Hindlimb muscle (tissue), 1 donor: ENCODE measurements around the gene HNRNPA3. TPM values are rescaled to one million over a fixed set of nuclear protein-coding genes. Genes with fewer than 3 reads are reported as not detected.
"Not testable (repeated sequence)": the region's sequence is repeated elsewhere in the genome, so short reads cannot be mapped to it uniquely, and the experiment has no call there.

Source experiments
- DNase-seq: peaks from one replicate; pipeline ENCODE4 v3.0.0-alpha.2; 2013
- polyA plus RNA-seq: library from polyadenylated mRNA; unstranded; fragments of 120-200 nt; gene quantifications from one replicate; pipeline ENCODE4 v1.2.1, GENCODE V29; 2013; ENCODE audit not compliant: insufficient read length

The HNRNPA3 gene
- polyA plus RNA-seq, 1 donor: 290 TPM

GRCh38 chr2:177234267-177234666, 21.7 kb downstream of the HNRNPA3 start:
- DNase-seq: no peak

GRCh38 chr2:177235855-177236437, 23.4 kb downstream of the HNRNPA3 start:
- DNase-seq: no peak

- no peak for DNase-seq
Measured at GRCh38 chr2:177237932-177238331, 25.3 kb downstream of the HNRNPA3 start.

- DNase-seq: no peak
Measured at GRCh38 chr2:177239053-177239452, 26.5 kb downstream of the HNRNPA3 start.

DNA sequence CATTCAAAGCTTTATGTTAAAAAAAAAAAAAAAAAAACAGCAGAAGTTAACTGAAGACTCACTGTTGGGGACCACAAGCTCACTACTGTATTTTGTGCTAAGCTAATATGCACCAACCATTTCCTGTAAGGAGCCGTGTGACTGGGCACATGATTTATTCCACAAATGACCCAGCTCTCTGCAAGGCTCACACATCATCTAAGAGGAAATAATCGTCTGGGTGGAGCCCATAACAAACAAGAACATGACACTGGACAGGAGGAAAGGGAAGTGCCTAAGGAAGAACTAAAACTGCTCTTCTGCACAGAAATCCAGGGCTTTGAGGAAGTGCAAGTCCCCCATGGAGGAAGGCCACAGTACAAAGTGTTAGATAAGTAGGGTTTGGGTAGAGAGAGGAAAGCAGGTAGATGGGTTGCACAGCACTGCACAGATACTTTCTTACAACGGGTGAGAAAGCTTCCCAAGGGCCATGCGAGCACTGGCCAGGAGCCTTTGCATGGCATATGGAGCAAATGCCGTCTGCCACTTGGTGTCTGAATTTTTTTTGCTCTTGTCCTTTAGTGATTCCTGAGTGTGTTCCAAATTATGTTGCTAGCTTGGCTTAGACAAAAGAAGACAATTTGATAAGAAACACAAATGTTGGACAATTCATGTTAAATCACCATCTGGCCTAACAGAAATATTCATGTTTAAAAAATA, 27.5 kb downstream of the HNRNPA3 start:
- peak; percentile 52 for DNase-seq

DNA sequence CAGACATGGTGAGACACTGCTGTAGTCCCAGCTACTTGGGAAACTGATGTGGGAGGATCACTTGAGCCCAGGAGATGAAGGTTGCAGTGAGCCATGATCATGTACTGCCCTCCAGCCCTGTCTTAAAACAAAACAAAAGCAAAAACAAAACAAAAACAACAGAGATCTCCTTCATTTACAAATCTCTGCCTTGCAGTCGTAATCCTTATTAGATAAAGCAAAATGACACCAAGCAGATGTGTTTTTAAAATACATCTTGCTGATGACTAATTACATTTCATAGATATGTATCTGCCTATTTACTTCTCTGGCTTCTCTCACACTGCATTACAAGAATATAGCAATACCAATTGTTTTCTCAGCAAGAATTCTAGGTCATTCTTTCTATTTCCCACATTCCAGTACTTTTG, 29.1 kb downstream of the HNRNPA3 start:
- DNase-seq: no peak

DNA sequence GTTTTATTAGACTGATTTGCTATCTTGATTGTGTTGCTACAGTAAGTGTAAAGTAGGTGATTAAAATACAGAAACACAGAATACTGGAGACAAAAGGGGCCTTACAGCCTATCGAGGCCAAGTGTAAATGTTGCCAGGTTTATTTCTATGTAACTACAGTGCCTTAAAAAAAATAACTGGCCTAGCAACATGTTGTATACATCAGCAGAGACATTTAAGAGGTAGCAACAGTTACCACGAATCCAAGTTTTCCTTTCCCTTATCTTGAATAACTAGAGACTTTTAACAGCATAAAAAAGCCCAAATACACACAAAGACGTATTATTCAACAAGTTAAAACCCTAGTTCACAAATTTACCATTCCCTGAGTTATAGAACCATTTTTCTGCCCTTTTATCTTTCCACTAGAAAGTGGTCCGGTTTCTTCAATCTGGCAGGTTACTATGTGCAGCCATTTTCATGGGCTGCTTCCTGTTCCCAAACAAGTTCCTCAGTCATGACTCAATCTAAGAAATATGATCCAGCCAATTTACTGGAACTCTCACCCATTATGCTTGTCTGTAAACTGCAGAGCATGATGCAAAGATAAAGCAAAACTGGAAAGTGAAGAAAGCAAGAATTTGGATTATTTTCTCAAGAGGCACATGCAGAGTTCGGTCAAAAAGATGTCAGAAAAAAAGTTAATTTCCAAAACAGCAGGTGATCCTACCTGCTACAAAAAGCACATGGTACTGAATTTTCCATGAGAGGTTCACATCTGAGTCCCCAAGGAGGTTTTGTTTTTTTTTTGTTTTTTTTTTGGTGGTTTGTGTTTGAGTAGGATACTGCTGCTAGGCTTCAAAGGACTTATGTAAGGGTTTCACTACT, 29.8 kb downstream of the HNRNPA3 start:
- DNase-seq: peak; percentile 74

- no peak for DNase-seq
Measured at GRCh38 chr2:177243073-177243472, 30.5 kb downstream of the HNRNPA3 start.

DNA sequence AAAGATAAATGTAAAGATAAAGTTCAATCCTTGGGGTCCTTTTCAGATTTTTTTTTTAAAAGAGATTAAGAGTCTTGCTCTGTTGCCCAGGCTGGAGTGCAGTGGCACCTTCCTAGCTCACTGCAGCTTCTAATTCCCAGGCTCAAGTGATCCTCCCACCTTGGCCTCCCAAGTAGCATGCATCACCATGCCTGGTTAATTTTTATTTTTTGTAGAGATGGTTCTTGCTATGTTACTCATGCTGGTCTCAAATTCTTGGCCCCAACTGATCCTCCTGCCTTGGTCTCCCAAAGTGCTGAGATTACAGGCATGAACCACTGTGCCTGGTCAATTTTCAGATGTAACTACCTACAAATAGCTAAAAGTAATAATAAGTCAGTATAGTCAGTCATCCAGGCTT, 30.9 kb downstream of the HNRNPA3 start:
- DNase-seq: no peak

GRCh38 chr2:177244244-177244771, 31.7 kb downstream of the HNRNPA3 start:
- no peak for DNase-seq

DNA sequence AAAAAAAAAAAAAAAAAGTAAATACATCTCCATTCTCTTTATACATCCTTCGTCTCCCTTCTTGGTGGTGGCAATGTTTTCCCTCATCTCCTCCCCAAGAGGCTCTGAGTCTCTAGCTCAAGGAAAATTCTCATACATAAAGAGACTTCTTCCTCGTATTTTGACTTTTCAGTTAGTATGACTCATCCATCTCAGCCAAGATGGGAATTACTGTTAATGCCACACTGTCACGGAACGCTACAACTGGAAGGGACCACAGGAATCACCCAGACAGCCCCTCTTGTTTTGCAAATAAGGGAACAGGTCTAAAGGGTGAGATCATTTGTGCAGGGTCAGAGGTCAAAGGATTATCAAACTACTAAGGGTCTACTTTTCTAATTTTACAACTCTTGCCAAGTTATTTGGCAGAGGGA, 32.4 kb downstream of the HNRNPA3 start:
- DNase-seq: no peak

DNA sequence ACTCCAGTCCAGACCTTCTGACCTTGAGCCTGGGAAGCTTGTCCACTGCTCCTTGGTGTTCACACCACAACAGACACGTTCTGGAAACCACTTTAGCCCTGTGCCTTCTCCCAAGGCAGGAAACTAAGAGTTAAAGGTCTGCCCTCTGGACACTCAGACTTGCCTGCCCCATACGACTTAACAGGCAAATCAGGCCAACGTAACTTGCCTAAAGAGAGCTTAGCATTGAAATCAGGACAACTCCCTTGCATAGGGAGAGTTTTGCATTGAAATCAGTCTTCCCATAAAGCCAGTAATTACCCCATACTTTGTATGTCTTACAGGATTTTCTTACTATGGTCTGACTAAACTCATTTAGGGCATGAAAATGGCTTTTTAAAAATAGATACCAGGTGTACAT, 33.4 kb downstream of the HNRNPA3 start:
- DNase-seq: no peak

DNA sequence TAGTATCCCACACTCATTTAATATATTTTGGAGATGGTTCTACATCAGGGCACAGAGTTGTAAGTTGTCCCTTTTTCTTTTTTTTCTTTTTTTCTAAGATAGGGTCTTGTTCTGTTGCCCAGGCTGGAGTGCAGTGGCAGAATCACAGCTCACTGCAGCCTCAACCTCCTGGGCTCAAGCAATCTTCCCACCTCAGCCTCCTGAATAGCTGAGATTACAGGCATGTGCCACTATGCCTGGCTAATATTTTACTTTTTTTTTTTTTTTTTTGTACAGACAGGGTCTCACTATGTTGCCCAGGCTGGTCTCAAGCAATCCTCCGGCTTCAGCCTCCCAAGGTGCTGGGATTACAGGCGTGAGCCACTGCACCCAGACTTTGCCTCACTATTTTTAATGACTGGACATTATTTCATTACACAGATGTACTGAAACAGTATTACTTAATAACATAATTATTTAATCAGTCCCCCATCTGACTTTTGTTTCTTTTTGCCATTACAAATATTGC, 34.0 kb downstream of the HNRNPA3 start:
- not testable (repeated sequence) for DNase-seq

GRCh38 chr2:177247693-177248262, 35.2 kb downstream of the HNRNPA3 start:
- DNase-seq: no peak

DNA sequence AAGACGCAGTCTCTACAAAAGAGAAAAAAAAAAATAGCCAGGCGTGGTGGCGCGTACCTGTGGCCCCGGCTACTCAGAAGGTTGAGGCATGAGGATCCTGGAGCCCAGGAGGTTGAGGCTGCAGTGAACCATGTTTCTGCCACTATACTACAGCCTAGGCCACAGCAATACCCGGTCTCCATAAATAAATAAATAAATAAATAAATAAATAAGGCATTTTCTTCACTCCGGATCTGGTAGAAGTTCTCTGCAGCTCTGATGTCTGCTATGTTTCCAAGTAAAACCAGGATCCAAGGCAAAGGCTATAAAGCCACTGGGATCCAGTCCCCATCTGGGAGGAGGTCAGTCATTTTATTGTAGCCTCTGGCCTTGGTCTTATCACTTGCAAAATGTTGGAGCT, 36.4 kb downstream of the HNRNPA3 start:
- no peak for DNase-seq

DNA sequence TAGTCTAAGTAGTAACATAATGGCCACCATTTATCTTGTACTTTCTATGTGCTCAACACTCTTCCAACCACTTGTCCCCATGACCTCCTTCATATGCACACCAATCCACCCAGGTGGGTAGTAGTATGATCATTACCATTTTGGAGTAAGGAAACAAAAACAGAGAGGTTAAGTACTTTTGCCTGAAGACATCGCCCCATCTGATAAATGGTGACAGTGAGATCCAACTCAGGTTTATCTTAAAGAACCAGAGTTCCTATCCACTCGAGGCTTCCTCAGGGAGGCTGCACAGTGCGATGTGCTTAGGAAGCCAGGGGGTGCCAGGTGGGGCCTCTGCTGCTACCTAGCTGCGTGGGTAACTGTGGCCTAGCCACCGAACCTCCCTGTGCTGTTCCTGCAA, 37.9 kb downstream of the HNRNPA3 start:
- no peak for DNase-seq

- DNase-seq: no peak
Measured at GRCh38 chr2:177251165-177251542, 38.6 kb downstream of the HNRNPA3 start.

GRCh38 chr2:177252808-177253531, 40.4 kb downstream of the HNRNPA3 start:
- DNase-seq: no peak

- DNase-seq: no peak
Measured at GRCh38 chr2:177253704-177254103, 41.1 kb downstream of the HNRNPA3 start.

DNA sequence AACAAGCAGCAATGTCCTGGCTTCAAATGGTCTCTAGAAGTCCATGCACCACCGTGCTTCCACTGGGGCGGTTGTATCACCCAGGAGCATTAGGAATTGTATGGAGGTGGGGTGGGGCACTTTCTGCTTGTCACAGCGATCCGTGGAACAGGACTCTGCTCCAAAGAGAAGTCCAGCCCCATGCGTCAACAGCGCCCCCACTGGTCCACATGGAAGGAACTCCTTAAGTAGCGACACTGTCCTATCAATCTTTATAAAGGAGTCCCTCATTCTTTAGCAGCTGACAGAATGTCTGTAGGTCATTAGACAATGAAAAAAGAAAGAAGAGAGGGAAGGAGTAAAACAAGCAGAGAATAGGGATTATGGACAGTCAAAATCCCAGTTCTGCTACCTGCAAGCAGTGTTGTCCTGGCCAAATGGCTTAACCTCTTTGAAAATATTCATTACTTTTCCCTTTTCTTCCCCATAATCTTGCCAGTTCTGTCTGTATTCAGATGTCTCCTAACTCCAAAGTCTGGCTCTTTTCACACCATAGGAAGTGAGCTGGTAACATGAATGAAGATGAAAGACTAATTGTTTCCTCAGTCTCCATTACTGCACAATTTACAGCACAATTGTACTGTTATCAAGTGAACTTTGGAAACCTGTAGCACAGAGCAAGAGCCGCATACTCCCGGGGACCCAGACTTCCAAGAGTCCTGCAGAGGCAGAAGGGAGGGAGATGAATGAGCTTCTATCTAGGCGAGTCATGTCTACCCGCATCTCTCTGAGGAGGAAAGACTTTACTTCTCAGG, 42.0 kb downstream of the HNRNPA3 start:
- no peak for DNase-seq

DNA sequence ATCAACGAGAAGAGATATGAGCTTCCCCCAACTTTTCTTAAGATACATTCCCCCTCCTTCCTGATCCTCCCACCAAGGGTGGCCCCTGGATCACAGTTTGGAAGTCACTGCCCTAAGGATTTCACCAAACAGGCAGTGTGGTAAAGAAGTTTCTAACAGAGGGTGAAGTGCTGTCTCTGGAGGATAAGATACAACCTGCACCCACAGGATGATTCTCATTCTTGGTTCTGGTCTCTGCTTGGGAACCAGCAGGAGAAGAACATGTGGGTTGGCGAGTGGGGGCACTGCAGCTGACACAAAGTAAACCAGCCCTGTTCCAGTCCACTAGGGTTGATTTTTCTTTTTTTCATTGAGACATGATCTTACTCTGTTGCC, 42.6 kb downstream of the HNRNPA3 start:
- DNase-seq: no peak
